HCT116 (cell line): ENCODE measurements around the gene PKNOX2. TPM values are rescaled to one million over a fixed set of nuclear protein-coding genes. Genes with fewer than 3 reads are reported as not detected.

Source experiments
- ATAC-seq: fragments of 200-7000 bp; cut with Tn5 transposase; 2 replicates; pipeline ENCODE4 v1.9.1; 2020; ENCODE audit warnings: mild to moderate bottlenecking, moderate library complexity
- BruUV-seq: library from RNA; stranded (reverse); fragments of 400-500 nt; replicated peaks from 2 replicates; lab custom pipeline; 2021; lab: Mats Ljungman, UMichigan
- CTCF ChIA-PET: fragments of 300-600 bp; sonication (Branson Sonifier 250); formaldehyde crosslinking; loops from one replicate; lab custom pipeline; 2021; ENCODE audit warnings: antibody characterized with exemption; lab: Charles Lee
- POLR2A ChIA-PET: fragments of 300-600, 350-600 bp; sonication (Branson Sonifier 250); formaldehyde crosslinking; loops from one replicate; lab custom pipeline; 2021; ENCODE audit warnings: antibody characterized with exemption; lab: Charles Lee
- RAD21 ChIA-PET, 2 experiments: fragments of 300-600 bp; sonication (Branson Sonifier 250); formaldehyde crosslinking; loops; one replicate each; lab custom pipeline; 2023; ENCODE audit warnings: low total read pairs in 2 of 2; ENCODE audit not compliant: uncharacterized antibody in 2 of 2, unreplicated experiment in 2 of 2, low non-redundant PET in 1 of 2; lab: Charles Lee
- DNase-seq: peaks from one replicate; pipeline ENCODE4 v3.0.0-alpha.2; 2010; ENCODE audit warnings: low read depth, low spot score
- H2AFZ ChIP-seq: fragments of 200-600 bp; shearing (Covaris generic), sonication (generic); 2 replicates; pipeline ENCODE4 v1.6.1; 2017; ENCODE audit warnings: low read depth, mixed run types, mixed read lengths, antibody characterized with exemption, low read length; ENCODE audit not compliant: poor library complexity, severe bottlenecking
- H3K27ac ChIP-seq: 2 replicates; pipeline ENCODE4 v1.5.1; 2012; ENCODE audit warnings: low read depth, low read length
- H3K27me3 ChIP-seq: fragments of 200-600 bp; sonication (generic); 2 replicates; pipeline ENCODE4 v1.6.1; 2016; ENCODE audit warnings: mixed run types, low read length, mixed read lengths; ENCODE audit not compliant: insufficient read depth
- H3K36me3 ChIP-seq, 2 experiments: fragments of 200-500 bp in 1 of 2; fragments of 200-600 bp in 1 of 2; sonication (Bioruptor generic) in 1 of 2; sonication (generic) in 1 of 2; 2 replicates each; pipeline versions ENCODE4 v1.5.1 to v1.6.1; 2014 to 2016; ENCODE audit warnings: low read length in 2 of 2, inconsistent platforms in 1 of 2, mixed read lengths in 1 of 2, mixed run types in 1 of 2; ENCODE audit not compliant: insufficient read depth in 2 of 2, control insufficient read depth in 1 of 2
- H3K4me1 ChIP-seq, 2 experiments: fragments of 200-600 bp in 1 of 2; sonication (generic) in 1 of 2; 2 replicates each; pipeline versions ENCODE4 v1.5.1 to v1.6.1; 2012 to 2017; ENCODE audit warnings: low read length in 2 of 2, inconsistent platforms in 1 of 2, mild to moderate bottlenecking in 1 of 2, mixed read lengths in 1 of 2, mixed run types in 1 of 2, moderate library complexity in 1 of 2; ENCODE audit not compliant: insufficient read depth in 2 of 2, control insufficient read depth in 1 of 2
- H3K4me2 ChIP-seq: fragments of 200-600 bp; sonication (generic); 2 replicates; pipeline ENCODE4 v1.6.1; 2017; ENCODE audit warnings: mixed run types, low read length, mixed read lengths
- H3K4me3 ChIP-seq, 2 experiments: fragments of 200-600 bp in 1 of 2; sonication (generic) in 1 of 2; replicated peaks in 1 of 2; 2 replicates each; pipeline ENCODE4 v1.5.1; 2011 to 2016; ENCODE audit warnings: low read length in 2 of 2, control low read depth in 1 of 2, low read depth in 1 of 2, mild to moderate bottlenecking in 1 of 2, mixed read lengths in 1 of 2, mixed run types in 1 of 2
- H3K79me2 ChIP-seq: fragments of 200-600 bp; sonication (generic); 2 replicates; pipeline ENCODE4 v1.6.1; 2017; ENCODE audit warnings: mild to moderate bottlenecking, mixed run types, low read length, moderate library complexity, mixed read lengths; ENCODE audit not compliant: insufficient read depth
- H3K9ac ChIP-seq: fragments of 200-600 bp; sonication (generic); 2 replicates; pipeline ENCODE4 v1.6.1; 2016; ENCODE audit warnings: low read length, mixed read lengths
- H3K9me2 ChIP-seq: fragments of 200-600 bp; sonication (generic), shearing (Covaris generic); 2 replicates; pipeline ENCODE4 v1.6.1; 2017; ENCODE audit warnings: mixed run types, mild to moderate bottlenecking, moderate library complexity; ENCODE audit not compliant: insufficient read depth
- H3K9me3 ChIP-seq, 2 experiments: fragments of 200-500 bp in 1 of 2; fragments of 200-600 bp in 1 of 2; sonication (Bioruptor generic) in 1 of 2; sonication (generic) in 1 of 2; 2 replicates each; pipeline ENCODE4 v1.6.1; 2014 to 2017; ENCODE audit warnings: low read length in 2 of 2, mixed read lengths in 2 of 2, inconsistent platforms in 1 of 2, low read depth in 1 of 2, mild to moderate bottlenecking in 1 of 2, mixed run types in 1 of 2, moderate library complexity in 1 of 2; ENCODE audit not compliant: control insufficient read depth in 1 of 2, insufficient read depth in 1 of 2
- H4K20me1 ChIP-seq: fragments of 200-600 bp; sonication (generic), shearing (Covaris generic); 2 replicates; pipeline ENCODE4 v1.6.1; 2017; ENCODE audit warnings: mixed run types, mild to moderate bottlenecking, moderate library complexity; ENCODE audit not compliant: insufficient read depth
- EGR1 ChIP-seq: IDR thresholded peaks from 2 replicates; pipeline ENCODE4 v1.6.1; 2012; ENCODE audit warnings: low read depth
- EZH2 ChIP-seq: fragments of 200-600 bp; sonication (generic); IDR thresholded peaks from 2 replicates; pipeline ENCODE4 v1.6.1; 2017; ENCODE audit warnings: antibody characterized with exemption, mixed run types
- EZH2phosphoT487 ChIP-seq: fragments of 200-600 bp; IDR thresholded peaks from 2 replicates; pipeline ENCODE4 v1.6.1; 2018; ENCODE audit warnings: antibody characterized with exemption, borderline replicate concordance
- FOSL1 ChIP-seq: IDR thresholded peaks from 2 replicates; pipeline ENCODE4 v1.6.1; 2012; ENCODE audit warnings: low read depth
- JUND ChIP-seq: IDR thresholded peaks from 2 replicates; pipeline ENCODE4 v1.6.1; 2012
- POLR2A ChIP-seq: IDR thresholded peaks from 2 replicates; pipeline ENCODE4 v1.7.0; 2011; ENCODE audit warnings: borderline replicate concordance; ENCODE audit not compliant: insufficient read depth, insufficient read length; ENCODE audit errors: extremely low read depth
- POLR2AphosphoS5 ChIP-seq: IDR thresholded peaks from 2 replicates; pipeline ENCODE4 v1.6.1; 2011; ENCODE audit warnings: mild to moderate bottlenecking, low read depth, low read length, moderate library complexity
- SIN3A ChIP-seq: IDR thresholded peaks from 2 replicates; pipeline ENCODE4 v1.6.1; 2012; ENCODE audit warnings: low read depth
- ZFX ChIP-seq: fragments of 450-650 bp; IDR thresholded peaks from 2 replicates; pipeline ENCODE4 v1.6.1; 2017
- intact Hi-C: fragments of 100-400 bp; cut with micrococcal nuclease; formaldehyde crosslinking; loops from 2 replicates; pipeline ENCODE4 v1.10.0; 2022
- total RNA-seq: library from RNA; stranded (reverse); gene quantifications from one replicate; pipeline ENCODE4 v1.2.1, GENCODE V29; 2021; ENCODE audit not compliant: unreplicated experiment
- TF ChIP-seq, protein P1 (sequence below), 3 experiments: fragments of 200-600 bp in 1 of 3; sonication (generic) in 1 of 3; IDR thresholded peaks in 2 of 3; conservative IDR thresholded peaks in 1 of 3; 2 replicates each; pipeline ENCODE4 v1.5.1; 2012 to 2017; ENCODE audit warnings: low read depth in 2 of 3, low read length in 2 of 3, antibody characterized with exemption in 1 of 3, borderline replicate concordance in 1 of 3, control low read depth in 1 of 3, mild to moderate bottlenecking in 1 of 3, mixed read lengths in 1 of 3, mixed run types in 1 of 3, moderate library complexity in 1 of 3; ENCODE audit not compliant: insufficient read depth in 1 of 3
- TF ChIP-seq, protein P2 (sequence below): IDR thresholded peaks from 2 replicates; pipeline ENCODE4 v1.6.1; 2012

The PKNOX2 gene
- total RNA-seq, 1 experiment from 2014 or later: 0.20 TPM

DNA sequence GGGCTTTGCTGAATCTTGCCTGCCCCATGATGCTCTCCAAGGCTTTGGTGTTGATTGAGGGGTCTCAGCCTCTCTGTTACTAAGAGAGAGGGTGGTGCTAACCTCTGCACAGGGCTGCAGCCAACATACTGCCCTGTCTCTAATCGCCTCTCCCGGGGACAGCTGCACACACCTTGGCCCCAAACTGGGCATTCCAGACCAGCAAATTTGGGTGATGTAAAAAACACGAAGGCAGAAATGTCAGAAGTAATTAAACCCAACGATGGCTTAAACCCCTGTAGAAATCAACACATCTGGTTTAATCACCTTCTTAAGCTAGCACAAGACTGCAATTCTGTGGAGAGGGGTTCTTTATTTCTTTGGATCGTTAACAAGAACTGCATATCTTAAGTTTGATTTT, 215.0 kb downstream of the PKNOX2 start:
- CTCF ChIA-PET: no interaction called here

More for the DNA sequence above, 215.0 kb downstream of the PKNOX2 start:
- Histone ChIP-seq H3K36me3 (no peaks in the 10 kb centered on the region), H3K4me3 (no peak overlapping the region), H3K27ac (no peak overlapping the region), H2AFZ (no peak overlapping the region), H3K4me2 (no peak overlapping the region), H3K9me3 (no peaks in the 10 kb centered on the region), H3K9me2 (no peaks in the 10 kb centered on the region), H3K79me2 (no peaks in the 10 kb centered on the region), H3K4me1 (no peaks in the 10 kb centered on the region; a peak in 1 of 4 replicates), H4K20me1 (no peaks in the 10 kb centered on the region), H3K9ac (no peak overlapping the region), H3K27me3 (peaks cover 59% of the 10 kb centered on the region)
- ChIA-PET RAD21 (no interaction called here), POLR2A (no interaction called here)
- ATAC-seq (no peak), DNase-seq (no peak)
- TF ChIP-seq POLR2AphosphoS5: no peak
- no peak for TF ChIP-seq EZH2
- no peak for TF ChIP-seq JUND
- no peak for TF ChIP-seq FOSL1
- TF ChIP-seq EGR1: no peak
- TF ChIP-seq EZH2phosphoT487: no peak
- TF ChIP-seq SIN3A: no peak
- TF ChIP-seq, protein P1, sequence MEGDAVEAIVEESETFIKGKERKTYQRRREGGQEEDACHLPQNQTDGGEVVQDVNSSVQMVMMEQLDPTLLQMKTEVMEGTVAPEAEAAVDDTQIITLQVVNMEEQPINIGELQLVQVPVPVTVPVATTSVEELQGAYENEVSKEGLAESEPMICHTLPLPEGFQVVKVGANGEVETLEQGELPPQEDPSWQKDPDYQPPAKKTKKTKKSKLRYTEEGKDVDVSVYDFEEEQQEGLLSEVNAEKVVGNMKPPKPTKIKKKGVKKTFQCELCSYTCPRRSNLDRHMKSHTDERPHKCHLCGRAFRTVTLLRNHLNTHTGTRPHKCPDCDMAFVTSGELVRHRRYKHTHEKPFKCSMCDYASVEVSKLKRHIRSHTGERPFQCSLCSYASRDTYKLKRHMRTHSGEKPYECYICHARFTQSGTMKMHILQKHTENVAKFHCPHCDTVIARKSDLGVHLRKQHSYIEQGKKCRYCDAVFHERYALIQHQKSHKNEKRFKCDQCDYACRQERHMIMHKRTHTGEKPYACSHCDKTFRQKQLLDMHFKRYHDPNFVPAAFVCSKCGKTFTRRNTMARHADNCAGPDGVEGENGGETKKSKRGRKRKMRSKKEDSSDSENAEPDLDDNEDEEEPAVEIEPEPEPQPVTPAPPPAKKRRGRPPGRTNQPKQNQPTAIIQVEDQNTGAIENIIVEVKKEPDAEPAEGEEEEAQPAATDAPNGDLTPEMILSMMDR (IDR thresholded peaks at IDR 0.05 in 2 of 3, conservative IDR thresholded peaks at IDR 0.05 in 1 of 3; ENCODE audit: borderline replicate concordance in 1 of 3, insufficient read depth in 1 of 3, low read depth in 2 of 3, low read length in 2 of 3): no peak
- TF ChIP-seq ZFX: no peak
- TF ChIP-seq, protein P2, sequence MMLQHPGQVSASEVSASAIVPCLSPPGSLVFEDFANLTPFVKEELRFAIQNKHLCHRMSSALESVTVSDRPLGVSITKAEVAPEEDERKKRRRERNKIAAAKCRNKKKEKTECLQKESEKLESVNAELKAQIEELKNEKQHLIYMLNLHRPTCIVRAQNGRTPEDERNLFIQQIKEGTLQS: no peak
- TF ChIP-seq POLR2A: no peak
- BruUV-seq: no TSS peak
- intact Hi-C loops: no loop called here
